Activated CD4-positive, CD25-positive, alpha-beta regulatory T cell (primary cell): ENCODE data around the gene ATP8B4.

Experiments used
- DNase-seq, 4 experiments: peaks; one replicate each; lab custom pipeline; 2025; lab: John Stamatoyannopoulos, UW

The ATP8B4 gene

GRCh38 chr15:49813625-49814024 is 305.4 kb downstream of the ATP8B4 start:
- no peak for DNase-seq

DNA sequence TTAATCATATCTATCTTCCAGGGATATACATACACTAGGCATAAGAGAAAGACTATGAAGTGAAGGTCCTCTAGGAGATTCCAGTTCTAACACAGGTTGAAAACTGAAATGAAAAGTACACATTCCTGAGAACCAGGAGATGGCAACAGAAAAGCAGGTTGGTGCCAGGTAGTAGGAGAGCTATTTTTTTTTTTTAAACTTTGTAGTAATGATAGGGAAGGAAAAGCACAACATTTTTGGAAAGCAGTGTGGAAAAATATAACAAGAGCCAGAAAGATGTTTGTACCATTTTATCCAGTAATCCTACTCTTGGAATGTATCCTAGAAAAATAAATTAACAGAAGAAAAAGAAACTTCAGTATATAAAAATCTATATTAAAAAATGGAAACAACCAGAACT is 308.3 kb downstream of the ATP8B4 start:
- DNase-seq: no peak

DNA sequence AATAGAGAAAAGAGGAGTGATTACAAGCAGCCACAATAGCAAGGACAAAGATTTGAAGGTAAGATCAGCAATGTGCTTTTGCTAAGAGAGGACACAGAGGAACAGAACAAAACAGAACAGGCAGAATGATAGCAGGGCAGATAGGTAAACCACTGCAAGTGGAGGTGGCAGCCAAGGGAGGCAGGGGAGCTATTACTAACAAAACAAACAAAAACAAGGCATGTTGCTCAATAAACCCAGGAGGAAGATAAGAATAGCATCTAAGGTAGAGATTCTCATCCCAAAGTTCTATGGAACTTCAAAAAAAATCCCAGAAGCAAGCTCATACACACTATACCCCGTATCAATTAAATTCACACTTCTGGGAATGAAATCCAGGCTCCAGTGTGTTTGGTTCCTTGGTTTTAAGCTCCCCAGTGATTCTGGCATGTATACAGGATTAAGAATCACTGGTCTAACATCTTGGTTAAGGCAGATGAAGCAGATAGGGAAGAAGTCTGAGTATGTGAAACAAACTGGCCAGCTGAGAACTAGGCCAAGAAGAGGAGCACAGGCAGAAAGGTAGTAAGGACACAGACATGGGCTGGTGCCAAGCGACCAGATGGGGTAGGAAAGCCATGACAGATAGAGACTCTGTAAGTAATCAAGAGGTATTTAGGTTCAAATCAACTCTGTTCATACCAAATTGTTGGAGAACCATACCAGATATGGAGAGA is 309.0 kb downstream of the ATP8B4 start:
- DNase-seq: no peak

- no peak for DNase-seq
These were observed 310.7 kb downstream of the ATP8B4 start for GRCh38 chr15:49808341-49808740.
